HL-60 (cell line): ENCODE results near the gene LRP1B.

Experiments
- DNase-seq, 2 experiments: peaks; one replicate each; pipeline ENCODE4 v3.0.0-alpha.2; 2010 to 2020; ENCODE audit warnings: low read depth in 1 of 2, low spot score in 1 of 2
- H3K27ac ChIP-seq: fragments of 250-450 bp; sonication (Bioruptor Pico); replicated peaks from 2 replicates; pipeline ENCODE4 v1.5.1; 2020; ENCODE audit warnings: mild to moderate bottlenecking, moderate library complexity
- H3K27me3 ChIP-seq: fragments of 250-450 bp; sonication (Bioruptor Pico); 2 replicates; pipeline ENCODE4 v1.5.1; 2021; ENCODE audit warnings: mild to moderate bottlenecking, moderate library complexity; ENCODE audit not compliant: insufficient read depth, poor library complexity, severe bottlenecking
- H3K4me3 ChIP-seq: replicated peaks from 2 replicates; pipeline ENCODE4 v1.5.1; 2011; ENCODE audit warnings: mild to moderate bottlenecking, control low read depth, low read length; ENCODE audit not compliant: insufficient read depth
- CTCF ChIP-seq: IDR thresholded peaks from one replicate; pipeline ENCODE4 v1.5.1; 2011; ENCODE audit warnings: low read length, control low read depth, inconsistent platforms; ENCODE audit not compliant: insufficient read depth
- GABPA ChIP-seq: IDR thresholded peaks from 2 replicates; pipeline ENCODE4 v1.6.1; 2012; ENCODE audit warnings: low read depth
- POLR2AphosphoS5 ChIP-seq: IDR thresholded peaks from 2 replicates; pipeline ENCODE4 v1.6.1; 2012; ENCODE audit warnings: low read depth
- REST ChIP-seq: IDR thresholded peaks from 2 replicates; pipeline ENCODE4 v1.6.1; 2012; ENCODE audit warnings: low read depth; ENCODE audit not compliant: insufficient replicate concordance
- SPI1 ChIP-seq: IDR thresholded peaks from 2 replicates; pipeline ENCODE4 v1.6.1; 2012; ENCODE audit warnings: low read depth, mild to moderate bottlenecking, borderline replicate concordance

LRP1B gene

GRCh38 chr2:140307532-140307931 is 1823.3 kb downstream of the LRP1B start:
- no peak for DNase-seq
- no peak overlapping the region for H3K27ac ChIP-seq
- TF ChIP-seq CTCF (no peak), SPI1 (no peak), GABPA (no peak), REST (no peak), POLR2AphosphoS5 (no peak)
- H3K4me3 ChIP-seq = no peak overlapping the region
- H3K27me3 ChIP-seq = no peaks in the 10 kb centered on the region

- TF ChIP-seq SPI1 (0 out of 2 replicates have a peak, but pooled peaks have one; percentile 6), REST (no peak), GABPA (no peak)
- no peak for DNase-seq
- no peak overlapping the region for H3K4me3 ChIP-seq
- H3K27ac ChIP-seq = no peak overlapping the region
- no peaks in the 10 kb centered on the region for H3K27me3 ChIP-seq
Measured at GRCh38 chr2:140295767-140296166, 1835.0 kb downstream of the LRP1B start.

- no peak for DNase-seq
- Histone ChIP-seq H3K27me3 (no peaks in the 10 kb centered on the region), H3K4me3 (no peak overlapping the region), H3K27ac (no peak overlapping the region)
- no peak for TF ChIP-seq POLR2AphosphoS5
- TF ChIP-seq REST = no peak
- no peak for TF ChIP-seq SPI1
- TF ChIP-seq GABPA = no peak
- TF ChIP-seq CTCF = no peak
Measured at GRCh38 chr2:140288726-140289125, 1842.1 kb downstream of the LRP1B start.
